ENCODE data around the gene GCA. TPM values are rescaled to one million over a fixed set of nuclear protein-coding genes. Genes with fewer than 3 reads are reported as not detected.

Gene GCA
- total RNA-seq, 4 donors from 2014 or later, result 5.4 to 34.3 (median 8.2) TPM

GRCh38 chr2:162318328-162319180 is 25.4 kb upstream of the GCA start, which contains the start of gene IFIH1:
TSS of gene IFIH1 (minus strand) at chr2:162318684. CDS start at chr2:162318307, 377 bp downstream.
- TF ChIP-seq POLR2AphosphoS5 (IDR thresholded peaks at IDR 0.05) (peak; percentile 64 to 67), EP300 (IDR thresholded peaks at IDR 0.05) (no peak), CTCF (IDR thresholded peaks at IDR 0.05) (peak in 2 of 3 experiments; percentile 38 to 41)
- H3K4me3 ChIP-seq, result peak within 1 kb of the TSS; percentile 75 to 97 (median 92)
- no peaks in the 10 kb centered on the region for H3K27me3 ChIP-seq
- peak; percentile 95 for DNase-seq (ENCODE audit: extremely low spot score)
- H3K9me3 ChIP-seq, result no peaks in the 10 kb centered on the region
- no peaks in the 10 kb centered on the region for H3K36me3 ChIP-seq
- WGBS, result under 1% methylated on average over 18 of the region's 45 CpGs
- H3K4me1 ChIP-seq, result peaks cover 5 to 44% (median 40%) of the 10 kb centered on the region in 4 donors
- peak within 1 kb of the TSS; percentile 83 to 92 (median 90) for H3K27ac ChIP-seq (replicated peaks in 1 of 4)
- intact Hi-C loops (cut with DNase I), result no loop called here

- intact Hi-C loops (cut with DNase I), result no loop called here
- Histone ChIP-seq H3K27ac (replicated peaks in 1 of 4) (no peak overlapping the region), H3K4me3 (no peak overlapping the region), H3K4me1 (peaks cover 5 to 36% (median 33%) of the 10 kb centered on the region in 4 donors), H3K36me3 (no peaks in the 10 kb centered on the region), H3K27me3 (no peaks in the 10 kb centered on the region), H3K9me3 (no peaks in the 10 kb centered on the region)
- TF ChIP-seq CTCF (IDR thresholded peaks at IDR 0.05) (no peak), EP300 (IDR thresholded peaks at IDR 0.05) (no peak), POLR2AphosphoS5 (IDR thresholded peaks at IDR 0.05) (no peak), POLR2A (IDR thresholded peaks at IDR 0.05; ENCODE audit: low read depth) (no peak)
- WGBS, result 56% methylated on average over 1 of the region's 1 CpG
- no peak for DNase-seq (ENCODE audit: extremely low spot score)
Observed at GRCh38 chr2:162320864-162321517, 22.9 kb upstream of the GCA start.

DNA sequence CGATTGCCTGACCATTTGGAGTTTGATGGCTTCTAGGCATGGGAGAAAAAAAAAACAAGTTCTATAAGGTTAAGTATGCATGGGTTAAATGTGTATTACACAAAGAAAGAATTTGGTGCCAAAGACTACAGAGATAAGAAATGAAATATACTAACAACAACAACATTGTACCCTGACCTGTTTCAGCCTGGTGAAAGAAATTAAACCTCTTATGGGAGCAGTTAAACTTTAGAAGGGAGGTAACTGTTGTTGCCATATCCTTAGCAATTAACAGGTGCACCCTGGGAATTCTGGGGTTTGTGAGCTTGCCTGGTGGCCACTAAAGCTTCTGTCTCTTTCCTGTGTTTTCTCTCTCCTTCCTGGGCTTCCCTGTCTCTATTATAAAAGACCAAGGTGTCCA is 19.0 kb upstream of the GCA start:
- no peaks in the 10 kb centered on the region for H3K27me3 ChIP-seq
- no peak overlapping the region for H3K27ac ChIP-seq (replicated peaks in 1 of 4)
- no peaks in the 10 kb centered on the region for H3K36me3 ChIP-seq
- H3K9me3 ChIP-seq, result no peaks in the 10 kb centered on the region
- TF ChIP-seq POLR2AphosphoS5 (IDR thresholded peaks at IDR 0.05) (no peak), POLR2A (IDR thresholded peaks at IDR 0.05; ENCODE audit: low read depth) (no peak), CTCF (IDR thresholded peaks at IDR 0.05) (no peak), EP300 (IDR thresholded peaks at IDR 0.05) (no peak)
- DNase-seq (ENCODE audit: extremely low spot score), result no peak
- peaks cover 0 to 9% (median 6%) of the 10 kb centered on the region in 4 donors for H3K4me1 ChIP-seq
- no peak overlapping the region for H3K4me3 ChIP-seq
- intact Hi-C loops (cut with DNase I), result no loop called here
- 100% methylated on average over 1 of the region's 1 CpG for WGBS

DNA sequence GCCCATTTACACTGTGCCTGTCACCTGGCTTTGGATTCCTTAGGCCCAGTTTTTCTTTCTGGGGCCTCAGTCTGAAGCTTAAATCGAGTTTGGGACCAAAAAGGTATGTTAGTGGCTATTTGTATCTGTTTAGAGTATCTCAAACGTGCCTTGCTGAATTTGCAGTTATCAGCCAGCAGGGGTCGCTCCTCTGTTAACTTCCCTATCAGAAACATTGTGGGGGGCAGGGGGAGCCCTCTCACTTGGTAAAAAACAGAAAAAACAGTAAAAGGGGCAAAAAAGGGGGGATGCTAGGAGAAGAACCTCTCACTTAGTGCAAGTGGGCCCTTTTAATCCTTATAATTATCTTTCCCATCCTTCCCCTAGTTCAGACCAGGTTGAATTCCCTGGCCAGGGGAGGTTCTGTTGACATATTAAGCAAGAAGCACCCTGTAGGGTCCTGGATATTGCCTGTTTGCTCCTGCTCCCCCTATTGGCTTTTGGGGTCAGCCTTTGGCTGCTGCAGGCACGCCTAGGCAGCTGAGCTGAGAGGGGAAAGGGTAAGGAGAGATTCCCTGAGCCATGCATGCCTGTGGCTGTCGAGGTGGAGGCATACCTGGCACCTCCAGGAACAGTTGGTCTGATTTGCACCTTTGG is 16.7 kb upstream of the GCA start:
- TF ChIP-seq POLR2A (IDR thresholded peaks at IDR 0.05; ENCODE audit: low read depth) (no peak), EP300 (IDR thresholded peaks at IDR 0.05) (no peak), POLR2AphosphoS5 (IDR thresholded peaks at IDR 0.05) (no peak), CTCF (IDR thresholded peaks at IDR 0.05) (peak; percentile 15 to 40 (median 31))
- no peaks in the 10 kb centered on the region for H3K4me1 ChIP-seq
- 64% methylated on average over 5 of the region's 5 CpGs for WGBS

More for the DNA sequence above, 16.7 kb upstream of the GCA start:
- intact Hi-C loops (cut with DNase I), result no loop called here
- Histone ChIP-seq H3K27me3 (no peaks in the 10 kb centered on the region), H3K27ac (replicated peaks in 1 of 4) (no peak overlapping the region), H3K9me3 (no peaks in the 10 kb centered on the region), H3K36me3 (no peaks in the 10 kb centered on the region), H3K4me3 (no peak overlapping the region)
- no peak for DNase-seq (ENCODE audit: extremely low spot score)
